DND-41 (cell line): ENCODE data around the gene ERGIC2.

Experiments used
- ATAC-seq: fragments of 200-7000 bp; cut with Tn5 transposase; 3 replicates; pipeline ENCODE4 v1.9.1; 2021; ENCODE audit warnings: low read depth; ENCODE audit not compliant: insufficient read depth
- DNase-seq: peaks from one replicate; pipeline ENCODE4 v3.0.0-alpha.2; 2020
- H2AFZ ChIP-seq: 2 replicates; pipeline ENCODE4 v1.6.0; 2012; ENCODE audit warnings: low read depth, low read length
- H3K27ac ChIP-seq: 2 replicates; pipeline ENCODE4 v1.5.1; 2012; ENCODE audit warnings: low read length, inconsistent platforms
- H3K27me3 ChIP-seq: fragments of 200-600 bp; sonication (generic); 2 replicates; pipeline ENCODE4 v1.6.0; 2012; ENCODE audit warnings: low read length, mild to moderate bottlenecking, inconsistent platforms; ENCODE audit not compliant: insufficient read depth, poor library complexity
- H3K36me3 ChIP-seq: 2 replicates; pipeline ENCODE4 v1.5.1; 2012; ENCODE audit warnings: low read length, inconsistent platforms; ENCODE audit not compliant: insufficient read depth
- H3K4me1 ChIP-seq: 2 replicates; pipeline ENCODE4 v1.5.1; 2012; ENCODE audit warnings: mild to moderate bottlenecking, low read length; ENCODE audit not compliant: insufficient read depth
- H3K4me2 ChIP-seq: 2 replicates; pipeline ENCODE4 v1.6.0; 2012; ENCODE audit warnings: mild to moderate bottlenecking, moderate library complexity, low read length, inconsistent platforms; ENCODE audit not compliant: insufficient read depth
- H3K4me3 ChIP-seq, 2 experiments: fragments of 200-600 bp in 1 of 2; shearing (Covaris generic) in 1 of 2; 2 replicates each; pipeline ENCODE4 v1.5.1; 2012 to 2016; ENCODE audit warnings: inconsistent platforms in 2 of 2, low read length in 2 of 2, mild to moderate bottlenecking in 2 of 2, low read depth in 1 of 2, moderate library complexity in 1 of 2
- H3K79me2 ChIP-seq: 2 replicates; pipeline ENCODE4 v1.6.0; 2012; ENCODE audit warnings: low read length, inconsistent platforms; ENCODE audit not compliant: insufficient read depth
- H3K9ac ChIP-seq: 2 replicates; pipeline ENCODE4 v1.6.0; 2012; ENCODE audit warnings: low read depth, mild to moderate bottlenecking, inconsistent platforms, low read length, moderate library complexity
- H3K9me3 ChIP-seq: 2 replicates; pipeline ENCODE4 v1.5.1; 2012; ENCODE audit warnings: low read length, moderate library complexity, mild to moderate bottlenecking, inconsistent platforms; ENCODE audit not compliant: insufficient read depth, severe bottlenecking
- H4K20me1 ChIP-seq: 2 replicates; pipeline ENCODE4 v1.6.0; 2012; ENCODE audit warnings: low read length; ENCODE audit not compliant: insufficient read depth
- EZH2 ChIP-seq: IDR thresholded peaks from 3 replicates; pipeline ENCODE4 v1.6.1; 2012; ENCODE audit warnings: borderline replicate concordance, low read depth, mild to moderate bottlenecking, moderate library complexity, low read length, inconsistent platforms; ENCODE audit not compliant: severe bottlenecking
- TF ChIP-seq, protein P1 (sequence below): IDR thresholded peaks from 2 replicates; pipeline ENCODE4 v1.5.1; 2012; ENCODE audit warnings: borderline replicate concordance, low read length, moderate library complexity, mild to moderate bottlenecking; ENCODE audit not compliant: poor library complexity, severe bottlenecking; ENCODE audit errors: extremely low read depth

Gene ERGIC2

DNA sequence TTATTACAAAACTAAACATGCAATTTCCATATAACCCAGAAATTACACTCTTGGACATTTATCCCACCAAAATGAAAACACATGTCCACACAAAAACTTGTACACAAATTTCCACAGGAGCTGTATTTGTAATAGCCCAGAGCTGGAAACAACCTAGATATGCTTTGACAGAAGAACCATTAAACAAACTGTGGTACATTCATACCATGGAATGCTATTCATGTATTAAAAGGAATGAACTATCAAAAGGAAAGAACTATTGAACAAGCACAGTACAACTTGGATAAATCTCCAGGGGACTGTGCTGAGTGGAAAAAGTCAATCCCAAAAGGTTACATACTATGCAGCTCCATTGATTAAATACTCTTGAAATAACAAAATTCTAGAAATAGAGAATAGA, 35.8 kb upstream of the ERGIC2 start:
- Histone ChIP-seq H3K27me3 (no peaks in the 10 kb centered on the region), H3K36me3 (no peaks in the 10 kb centered on the region), H3K4me3 (no peak overlapping the region), H3K9ac (no peak overlapping the region), H4K20me1 (no peaks in the 10 kb centered on the region), H3K79me2 (no peaks in the 10 kb centered on the region), H3K27ac (no peak overlapping the region), H3K9me3 (no peaks in the 10 kb centered on the region), H3K4me1 (no peaks in the 10 kb centered on the region), H2AFZ (no peak overlapping the region), H3K4me2 (no peak overlapping the region)
- DNase-seq (no peak), ATAC-seq (no peak)
- no peak for TF ChIP-seq EZH2

DNA sequence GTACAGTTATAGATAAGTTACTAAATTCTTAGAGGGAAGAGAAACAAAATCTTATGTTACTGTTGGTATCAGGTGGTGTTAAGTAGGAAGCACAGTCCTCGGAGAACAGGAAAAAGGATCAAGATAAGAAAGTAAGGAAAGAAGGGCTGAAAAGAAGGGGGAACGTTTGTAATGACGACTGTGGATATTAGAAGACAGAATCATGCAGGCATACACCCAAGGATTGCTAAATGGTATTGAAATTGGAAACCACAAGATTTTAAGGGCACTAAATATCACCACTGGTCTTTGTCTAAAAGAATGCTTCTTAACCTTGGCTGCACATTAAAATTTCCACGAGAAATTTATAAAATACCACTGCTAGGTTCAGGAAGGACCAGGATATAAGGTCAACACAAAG, 34.1 kb upstream of the ERGIC2 start:
- Histone ChIP-seq H3K27me3 (no peaks in the 10 kb centered on the region), H3K9me3 (no peaks in the 10 kb centered on the region), H3K36me3 (no peaks in the 10 kb centered on the region), H3K9ac (no peak overlapping the region), H3K4me2 (no peak overlapping the region), H3K79me2 (no peaks in the 10 kb centered on the region), H3K4me1 (no peaks in the 10 kb centered on the region), H3K27ac (no peak overlapping the region), H4K20me1 (no peaks in the 10 kb centered on the region), H2AFZ (no peak overlapping the region), H3K4me3 (no peak overlapping the region)
- DNase-seq (no peak), ATAC-seq (no peak)
- TF ChIP-seq EZH2: no peak
- TF ChIP-seq, protein P1, sequence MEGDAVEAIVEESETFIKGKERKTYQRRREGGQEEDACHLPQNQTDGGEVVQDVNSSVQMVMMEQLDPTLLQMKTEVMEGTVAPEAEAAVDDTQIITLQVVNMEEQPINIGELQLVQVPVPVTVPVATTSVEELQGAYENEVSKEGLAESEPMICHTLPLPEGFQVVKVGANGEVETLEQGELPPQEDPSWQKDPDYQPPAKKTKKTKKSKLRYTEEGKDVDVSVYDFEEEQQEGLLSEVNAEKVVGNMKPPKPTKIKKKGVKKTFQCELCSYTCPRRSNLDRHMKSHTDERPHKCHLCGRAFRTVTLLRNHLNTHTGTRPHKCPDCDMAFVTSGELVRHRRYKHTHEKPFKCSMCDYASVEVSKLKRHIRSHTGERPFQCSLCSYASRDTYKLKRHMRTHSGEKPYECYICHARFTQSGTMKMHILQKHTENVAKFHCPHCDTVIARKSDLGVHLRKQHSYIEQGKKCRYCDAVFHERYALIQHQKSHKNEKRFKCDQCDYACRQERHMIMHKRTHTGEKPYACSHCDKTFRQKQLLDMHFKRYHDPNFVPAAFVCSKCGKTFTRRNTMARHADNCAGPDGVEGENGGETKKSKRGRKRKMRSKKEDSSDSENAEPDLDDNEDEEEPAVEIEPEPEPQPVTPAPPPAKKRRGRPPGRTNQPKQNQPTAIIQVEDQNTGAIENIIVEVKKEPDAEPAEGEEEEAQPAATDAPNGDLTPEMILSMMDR: no peak

DNA sequence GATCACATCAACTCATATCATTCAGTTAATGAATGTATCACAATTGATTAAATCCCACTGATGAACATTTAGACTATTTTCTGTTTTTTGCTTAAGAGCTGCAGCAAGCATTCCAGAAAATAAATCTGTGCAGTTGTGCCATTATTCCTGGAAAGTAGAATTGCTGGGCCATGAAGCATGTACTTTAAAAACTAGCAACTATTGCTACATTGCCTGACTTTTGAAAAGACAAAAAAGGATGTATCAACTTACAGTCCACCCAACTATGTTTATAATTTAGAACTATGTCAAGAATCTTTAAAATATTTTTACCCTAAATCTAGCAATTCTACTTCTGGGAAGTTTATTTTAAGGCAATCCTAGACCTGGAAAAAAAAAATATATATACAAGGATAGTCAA, 33.4 kb upstream of the ERGIC2 start:
- no peaks in the 10 kb centered on the region for H4K20me1 ChIP-seq
- H3K27ac ChIP-seq: no peak overlapping the region
- TF ChIP-seq, protein P1: no peak
- no peak for TF ChIP-seq EZH2
- H3K79me2 ChIP-seq: no peaks in the 10 kb centered on the region
- H2AFZ ChIP-seq: no peak overlapping the region
- H3K4me1 ChIP-seq: no peaks in the 10 kb centered on the region
- H3K27me3 ChIP-seq: no peaks in the 10 kb centered on the region
- no peaks in the 10 kb centered on the region for H3K9me3 ChIP-seq
- ATAC-seq: no peak
- DNase-seq: no peak
- H3K4me2 ChIP-seq: no peak overlapping the region
- no peak overlapping the region for H3K4me3 ChIP-seq
- H3K9ac ChIP-seq: no peak overlapping the region
- H3K36me3 ChIP-seq: no peaks in the 10 kb centered on the region

DNA sequence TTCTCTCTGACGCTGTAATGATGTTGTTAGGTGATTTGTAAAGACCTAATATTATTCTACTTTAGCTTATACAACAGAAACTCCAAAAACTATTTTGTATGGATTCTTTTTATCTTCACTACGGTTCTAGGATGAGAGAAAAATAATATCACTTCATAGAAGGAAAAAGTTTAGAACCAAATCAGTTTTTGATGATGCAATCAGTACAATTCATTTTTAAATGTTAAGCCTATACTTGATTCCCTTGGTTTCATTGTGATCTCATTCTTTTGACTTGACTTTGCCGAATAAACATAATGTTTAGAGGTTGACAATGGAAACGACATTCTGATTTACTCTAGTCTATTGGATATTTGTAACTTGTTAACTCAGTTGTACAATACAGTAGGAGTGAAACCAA, 24.6 kb upstream of the ERGIC2 start:
- H3K9me3 ChIP-seq: no peaks in the 10 kb centered on the region
- H4K20me1 ChIP-seq: no peaks in the 10 kb centered on the region
- H3K27ac ChIP-seq: no peak overlapping the region
- TF ChIP-seq EZH2: no peak
- TF ChIP-seq, protein P1: no peak
- H3K36me3 ChIP-seq: no peaks in the 10 kb centered on the region
- no peaks in the 10 kb centered on the region for H3K4me1 ChIP-seq
- no peak overlapping the region for H3K9ac ChIP-seq
- H3K27me3 ChIP-seq: peaks cover 16% of the 10 kb centered on the region
- no peak overlapping the region for H2AFZ ChIP-seq
- no peak for ATAC-seq
- H3K4me3 ChIP-seq: no peak overlapping the region
- H3K4me2 ChIP-seq: no peak overlapping the region
- DNase-seq: no peak
- H3K79me2 ChIP-seq: no peaks in the 10 kb centered on the region
